Esophagus muscularis mucosa (tissue), 4 donors: Measurements from ENCODE around the gene NOX3. TPM values are rescaled to one million over a fixed set of nuclear protein-coding genes. Genes with fewer than 3 reads are reported as not detected.
"Not testable (repeated sequence)": the region's sequence is repeated elsewhere in the genome, so short reads cannot be mapped to it uniquely, and the experiment has no call there.

ENCODE experiments used
- DNase-seq: peaks from one replicate; pipeline ENCODE4 v3.0.0-alpha.2; 2017; ENCODE audit errors: extremely low spot score
- H3K27ac ChIP-seq, 4 donors: fragments of 200-600 bp; sonication (generic); replicated peaks in 1 of 4; 1 replicate in 3 of 4; 2 replicates in 1 of 4; pipeline ENCODE4 v1.5.1; 2016 to 2019; ENCODE audit warnings: mild to moderate bottlenecking in 1 of 4
- H3K27me3 ChIP-seq, 4 donors: fragments of 200-600 bp; sonication (generic); one replicate each; pipeline versions ENCODE4 v1.5.1 to v1.6.0; 2016 to 2019
- H3K36me3 ChIP-seq, 4 donors: fragments of 200-600 bp; sonication (generic); one replicate each; pipeline ENCODE4 v1.5.1; 2016 to 2019
- H3K4me1 ChIP-seq, 4 donors: fragments of 200-600 bp; sonication (generic); one replicate each; pipeline ENCODE4 v1.5.1; 2016 to 2019
- H3K4me3 ChIP-seq, 4 donors: fragments of 200-600 bp; sonication (generic); 1 replicate in 2 of 4; 2 replicates in 2 of 4; pipeline ENCODE4 v1.5.1; 2016 to 2019; ENCODE audit warnings: mild to moderate bottlenecking in 4 of 4, moderate library complexity in 1 of 4
- H3K9me3 ChIP-seq, 4 donors: fragments of 200-600 bp; sonication (generic); 1 replicate in 3 of 4; 2 replicates in 1 of 4; pipeline ENCODE4 v1.5.1; 2016 to 2019
- EP300 ChIP-seq: sonication (generic); formaldehyde crosslinking; IDR thresholded peaks from one replicate; pipeline ENCODE4 v1.6.1; 2017; ENCODE audit warnings: antibody characterized with exemption
- POLR2A ChIP-seq: fragments of 450-650 bp; IDR thresholded peaks from one replicate; pipeline ENCODE4 v1.6.1; 2017; ENCODE audit warnings: antibody characterized with exemption, moderate library complexity, mild to moderate bottlenecking, low read depth
- POLR2AphosphoS5 ChIP-seq, 2 donors: sonication (generic); formaldehyde crosslinking; IDR thresholded peaks; one replicate each; pipeline ENCODE4 v1.6.1; 2017; ENCODE audit warnings: antibody characterized with exemption in 2 of 2
- WGBS: methylation state at CpG from one replicate; pipeline ENCODE4 v1.1.5; 2018; 5-methylcytosine and 5-hydroxymethylcytosine counted together
- intact Hi-C: fragments of 100-400 bp; cut with DNase I; formaldehyde crosslinking; loops from one replicate; pipeline ENCODE4 v1.15.1; 2023
- total RNA-seq, 4 donors: library from RNA; depleted of rRNA; stranded (reverse); fragments of >200 nt; gene quantifications; one replicate each; pipeline versions ENCODE4 v1.1.0 to v1.2.1, GENCODE V29; 2016
- TF ChIP-seq, protein P1 (sequence below), 3 experiments: fragments of 200-600 bp in 2 of 3; fragments of 450-650 bp in 1 of 3; sonication (generic) in 2 of 3; IDR thresholded peaks; one replicate each; pipeline ENCODE4 v1.5.1; 2017 to 2019; ENCODE audit warnings: antibody characterized with exemption in 3 of 3, mild to moderate bottlenecking in 2 of 3, moderate library complexity in 1 of 3

Gene NOX3
- total RNA-seq, 4 donors from 2014 or later = not detected

DNA sequence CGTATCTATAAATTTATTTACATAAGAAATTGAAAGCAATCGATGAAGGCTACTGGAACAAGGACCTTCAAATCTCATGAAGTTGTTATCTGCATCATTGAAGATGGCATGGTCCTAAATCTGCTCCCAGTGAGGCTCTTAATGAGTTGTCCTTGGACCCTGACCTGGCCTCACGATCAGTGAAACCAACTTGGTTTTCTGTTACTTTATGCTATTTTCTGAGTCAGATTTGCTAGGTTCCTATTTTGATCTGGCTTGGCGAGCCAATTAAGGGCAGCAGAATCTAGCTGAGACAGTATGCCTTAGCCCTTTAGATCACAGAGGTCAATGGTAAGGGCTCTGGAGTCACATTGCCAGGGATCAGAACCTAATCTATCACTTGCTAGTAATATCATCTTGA lies 30.1 kb upstream of the NOX3 start:
- Histone ChIP-seq H3K4me3 (no peak overlapping the region), H3K27ac (no peak overlapping the region), H3K9me3 (no peaks in the 10 kb centered on the region), H3K27me3 (no peaks in the 10 kb centered on the region), H3K4me1 (no peaks in the 10 kb centered on the region), H3K36me3 (no peaks in the 10 kb centered on the region)
- 97% methylated on average over 4 of the region's 4 CpGs for WGBS
- DNase-seq = no peak
- TF ChIP-seq POLR2AphosphoS5 (IDR thresholded peaks at IDR 0.05) = no peak
- TF ChIP-seq POLR2A = no peak
- no peak for TF ChIP-seq EP300
- TF ChIP-seq, protein P1, sequence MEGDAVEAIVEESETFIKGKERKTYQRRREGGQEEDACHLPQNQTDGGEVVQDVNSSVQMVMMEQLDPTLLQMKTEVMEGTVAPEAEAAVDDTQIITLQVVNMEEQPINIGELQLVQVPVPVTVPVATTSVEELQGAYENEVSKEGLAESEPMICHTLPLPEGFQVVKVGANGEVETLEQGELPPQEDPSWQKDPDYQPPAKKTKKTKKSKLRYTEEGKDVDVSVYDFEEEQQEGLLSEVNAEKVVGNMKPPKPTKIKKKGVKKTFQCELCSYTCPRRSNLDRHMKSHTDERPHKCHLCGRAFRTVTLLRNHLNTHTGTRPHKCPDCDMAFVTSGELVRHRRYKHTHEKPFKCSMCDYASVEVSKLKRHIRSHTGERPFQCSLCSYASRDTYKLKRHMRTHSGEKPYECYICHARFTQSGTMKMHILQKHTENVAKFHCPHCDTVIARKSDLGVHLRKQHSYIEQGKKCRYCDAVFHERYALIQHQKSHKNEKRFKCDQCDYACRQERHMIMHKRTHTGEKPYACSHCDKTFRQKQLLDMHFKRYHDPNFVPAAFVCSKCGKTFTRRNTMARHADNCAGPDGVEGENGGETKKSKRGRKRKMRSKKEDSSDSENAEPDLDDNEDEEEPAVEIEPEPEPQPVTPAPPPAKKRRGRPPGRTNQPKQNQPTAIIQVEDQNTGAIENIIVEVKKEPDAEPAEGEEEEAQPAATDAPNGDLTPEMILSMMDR (IDR thresholded peaks at IDR 0.05) = no peak
- intact Hi-C loops = loop anchor here (5.0 kb wide), 1 partner anchor 37 kb away; no protein-coding TSS in a partner anchor

DNA sequence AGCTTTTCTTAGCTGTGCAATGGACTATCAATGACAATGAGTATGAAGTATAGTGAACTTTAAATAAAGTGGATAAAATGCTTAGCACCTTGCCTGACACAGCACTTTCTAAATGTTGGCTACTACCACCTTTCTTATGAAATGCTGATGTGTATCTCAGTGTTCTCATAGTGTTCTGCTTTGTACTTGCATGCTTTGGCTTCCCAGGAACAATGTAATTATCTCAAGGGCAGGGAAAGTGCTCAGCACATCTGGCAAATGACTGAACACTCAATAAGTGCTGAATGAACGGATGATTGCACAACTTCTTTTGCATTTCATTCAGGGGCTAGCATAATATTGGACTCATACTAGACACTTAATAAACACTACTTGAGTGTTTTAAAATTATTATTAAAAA lies 28.2 kb upstream of the NOX3 start:
- H3K4me1 ChIP-seq = no peaks in the 10 kb centered on the region
- TF ChIP-seq POLR2A (no peak), POLR2AphosphoS5 (IDR thresholded peaks at IDR 0.05) (no peak), EP300 (no peak)
- H3K36me3 ChIP-seq = no peaks in the 10 kb centered on the region
- 39% methylated on average over 1 of the region's 1 CpG for WGBS
- no peaks in the 10 kb centered on the region for H3K9me3 ChIP-seq
- H3K4me3 ChIP-seq = no peak overlapping the region
- H3K27me3 ChIP-seq = no peaks in the 10 kb centered on the region
- no peak overlapping the region for H3K27ac ChIP-seq
- intact Hi-C loops = no loop called here
- DNase-seq = no peak

DNA sequence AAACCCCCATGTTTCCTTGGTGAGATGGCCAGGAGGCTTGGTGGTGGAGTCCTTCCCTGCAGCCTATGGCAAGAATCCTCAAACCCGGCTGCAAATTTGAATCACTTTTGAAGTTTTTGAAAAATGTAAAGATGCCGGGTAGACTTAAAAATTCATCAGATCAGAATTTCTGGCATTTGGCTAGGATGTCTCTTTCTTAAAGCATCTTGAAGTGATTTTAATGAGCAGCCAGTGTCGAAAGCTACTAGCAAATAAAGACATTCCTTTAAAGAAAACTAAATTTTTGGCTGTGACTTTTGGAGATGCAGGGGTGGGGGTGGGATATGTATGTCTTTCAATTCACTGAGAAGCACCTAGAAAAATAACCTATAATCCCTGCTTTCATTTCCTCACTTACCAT lies 25.6 kb upstream of the NOX3 start:
- intact Hi-C loops = no loop called here

DNA sequence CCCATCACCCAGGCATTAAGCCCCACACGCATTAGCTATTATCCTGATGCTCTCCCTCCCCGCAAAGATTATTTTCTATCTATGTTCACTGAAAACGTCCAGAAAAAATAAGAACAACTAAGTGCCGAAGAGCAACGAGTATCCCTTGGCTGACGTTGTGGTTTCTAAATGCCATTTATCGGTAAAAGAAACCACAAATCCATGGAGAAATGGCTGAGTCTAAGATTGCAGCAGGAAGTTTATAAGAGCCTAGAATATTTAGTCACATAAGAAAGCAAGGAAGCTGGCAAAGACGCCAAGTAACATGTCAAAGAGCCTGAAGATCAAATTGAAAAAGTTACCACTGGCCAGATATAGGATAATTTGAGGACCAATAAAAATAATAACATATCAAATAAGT lies 18.1 kb upstream of the NOX3 start:
- no peak overlapping the region for H3K27ac ChIP-seq
- H3K27me3 ChIP-seq = no peaks in the 10 kb centered on the region

More for the DNA sequence above, 25.6 kb upstream of the NOX3 start:
- TF ChIP-seq, protein P1 (IDR thresholded peaks at IDR 0.05) = no peak
- no peaks in the 10 kb centered on the region for H3K27me3 ChIP-seq
- no peak overlapping the region for H3K4me3 ChIP-seq
- no peaks in the 10 kb centered on the region for H3K9me3 ChIP-seq
- no peaks in the 10 kb centered on the region for H3K36me3 ChIP-seq
- DNase-seq = no peak
- no peak overlapping the region for H3K27ac ChIP-seq
- WGBS = 81% methylated on average over 3 of the region's 3 CpGs
- no peaks in the 10 kb centered on the region for H3K4me1 ChIP-seq

DNA sequence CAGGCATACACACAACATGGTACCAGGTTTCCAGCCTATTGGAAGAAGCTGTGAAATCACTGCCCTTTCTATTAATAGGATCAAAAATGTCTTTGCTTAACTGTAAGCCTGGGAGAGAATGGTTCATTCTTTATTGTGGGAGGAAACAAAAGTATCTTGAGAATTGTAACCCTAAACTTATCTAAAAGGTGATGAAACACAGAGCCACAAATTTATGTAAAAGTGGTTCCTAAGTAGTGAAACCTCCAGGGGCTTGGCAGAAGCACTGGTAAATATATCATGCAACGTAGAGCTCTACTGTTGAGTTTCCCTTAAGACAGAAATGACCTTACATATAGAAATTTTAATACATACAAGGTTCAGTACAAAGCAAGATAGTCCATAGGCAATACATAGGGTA lies 17.2 kb upstream of the NOX3 start:
- intact Hi-C loops = no loop called here
- Histone ChIP-seq H3K36me3 (no peaks in the 10 kb centered on the region), H3K27me3 (no peaks in the 10 kb centered on the region), H3K27ac (no peak overlapping the region), H3K4me3 (no peak overlapping the region), H3K4me1 (no peaks in the 10 kb centered on the region), H3K9me3 (peaks cover 0 to 12% (median 7%) of the 10 kb centered on the region in 4 donors)
- no peak for TF ChIP-seq POLR2AphosphoS5 (IDR thresholded peaks at IDR 0.05)
- TF ChIP-seq POLR2A = no peak
- TF ChIP-seq EP300 = no peak
- TF ChIP-seq, protein P1 (IDR thresholded peaks at IDR 0.05) = no peak
- DNase-seq = no peak
- 48% methylated on average over 1 of the region's 1 CpG for WGBS

More for the DNA sequence above, 18.1 kb upstream of the NOX3 start:
- Histone ChIP-seq H3K4me1 (no peaks in the 10 kb centered on the region), H3K9me3 (peaks cover 0 to 4% (median 0%) of the 10 kb centered on the region in 4 donors), H3K4me3 (no peak overlapping the region), H3K36me3 (no peaks in the 10 kb centered on the region)
- 87% methylated on average over 8 of the region's 8 CpGs for WGBS
- TF ChIP-seq EP300 (no peak), POLR2A (no peak), POLR2AphosphoS5 (IDR thresholded peaks at IDR 0.05) (no peak)
- TF ChIP-seq, protein P1 (IDR thresholded peaks at IDR 0.05) = no peak
- intact Hi-C loops = no loop called here
- no peak for DNase-seq

DNA sequence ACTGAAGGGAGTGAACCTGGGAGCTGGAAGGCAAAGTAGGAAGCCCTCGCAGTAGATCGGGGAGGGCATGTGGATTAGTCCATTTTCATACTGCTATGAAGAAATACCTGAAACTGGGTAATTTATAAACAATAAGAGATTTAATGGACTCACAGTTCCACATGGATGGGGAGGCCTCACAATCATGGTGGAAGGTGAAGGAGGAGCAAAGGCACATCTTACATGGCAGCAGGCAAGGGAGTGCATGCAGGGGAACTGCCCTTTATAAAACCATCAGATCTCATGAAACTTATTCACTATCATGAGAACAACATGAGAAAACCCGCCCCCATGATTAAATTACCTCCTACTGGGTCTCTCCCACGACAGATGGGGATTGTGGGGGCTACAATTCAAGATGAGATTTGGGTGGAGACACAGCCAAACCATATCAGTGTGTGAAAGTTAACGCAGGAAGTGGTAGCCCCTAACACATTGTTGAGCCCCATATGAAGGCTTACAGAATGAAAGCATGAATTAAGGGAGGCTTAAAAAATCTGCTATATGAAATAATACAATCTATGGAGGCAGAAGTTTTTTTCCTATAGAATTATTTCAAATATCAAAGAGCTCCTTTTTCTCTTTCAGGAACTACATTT lies 15.5 kb upstream of the NOX3 start:
- H3K4me3 ChIP-seq, H3K27ac ChIP-seq: not testable (repeated sequence)

DNA sequence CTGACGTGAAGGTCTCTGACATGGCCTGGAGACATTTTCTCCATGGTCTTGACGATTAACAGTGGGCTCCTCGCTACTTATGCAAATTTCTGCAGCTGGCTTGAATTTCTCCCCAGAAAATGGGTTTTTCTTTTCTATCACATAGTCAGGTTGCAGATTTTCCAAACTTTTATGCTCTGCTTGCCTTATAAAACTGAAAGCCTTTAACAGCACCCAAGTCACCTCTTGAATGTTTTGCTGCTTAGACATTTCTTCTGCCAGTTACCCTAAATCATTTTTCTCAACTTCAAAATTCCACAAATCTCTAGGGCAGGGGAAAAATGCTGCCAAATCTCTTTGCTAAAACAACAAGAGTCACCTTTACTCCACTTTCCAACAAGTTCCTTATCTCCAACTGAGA lies 12.9 kb upstream of the NOX3 start:
- H3K27me3 ChIP-seq, H3K36me3 ChIP-seq, H3K27ac ChIP-seq, intact Hi-C loops, H3K4me3 ChIP-seq, DNase-seq, H3K4me1 ChIP-seq: not testable (repeated sequence)
- H3K9me3 ChIP-seq = peaks cover 0 to 14% (median 8%) of the 10 kb centered on the region in 4 donors
- 86% methylated on average over 3 of the region's 3 CpGs for WGBS

More for the DNA sequence above, 15.5 kb upstream of the NOX3 start:
- H3K36me3 ChIP-seq, intact Hi-C loops, H3K27me3 ChIP-seq, DNase-seq, H3K4me1 ChIP-seq: not testable (repeated sequence)
- 88% methylated on average over 5 of the region's 5 CpGs for whole genome bisulfite sequencing
- H3K9me3 ChIP-seq = peaks cover 0 to 14% (median 8%) of the 10 kb centered on the region in 4 donors
